ENCODE data around the gene HTT. TPM values are rescaled to one million over a fixed set of nuclear protein-coding genes. Genes with fewer than 3 reads are reported as not detected.
A peak's percentile ranks its signal among the peaks of the same experiment; 100 is the strongest.

The HTT gene
- total and polyA plus RNA-seq, 9 of the 15 experiments (the other 6 are each of a cell fraction or from before 2014, with no cell fraction given) = 0.66 to 31.6 (median 14.7) TPM

- TF ChIP-seq TFAP4 (CRISPR knock-in tag; IDR thresholded peaks at IDR 0.05; ENCODE audit: borderline replicate concordance) (peak; percentile 72), SETDB1 (IDR thresholded peaks at IDR 0.05; ENCODE audit: low read length) (no peak), TBP (optimal IDR thresholded peaks at IDR 0.05; ENCODE audit: low read depth, low read length) (no peak), ZNF699 (CRISPR knock-in tag; IDR thresholded peaks at IDR 0.05; ENCODE audit: insufficient replicate concordance) (no peak), DEAF1 (CRISPR knock-in tag; IDR thresholded peaks at IDR 0.05) (no peak), REST (IDR thresholded peaks at IDR 0.05; ENCODE audit: borderline replicate concordance) (peak; percentile 21; the same call in 1 of the 2 replicates), REST (CRISPR knock-in tag; IDR thresholded peaks at IDR 0.05; ENCODE audit: low read depth) (no peak), PHB (CRISPR knock-in tag; IDR thresholded peaks at IDR 0.05) (no peak), SLC30A9 (CRISPR knock-in tag; IDR thresholded peaks at IDR 0.05) (no peak), SP1 (CRISPR knock-in tag; IDR thresholded peaks at IDR 0.05) (0 out of 2 replicates have a peak, but pooled peaks have one; percentile 17), ZNF766 (CRISPR knock-in tag; conservative IDR thresholded peaks at IDR 0.05) (peak; percentile 76; the same call in 1 of the 2 replicates), GMEB1 (CRISPR knock-in tag; IDR thresholded peaks at IDR 0.05) (no peak), PHF8 (IDR thresholded peaks at IDR 0.05; ENCODE audit: borderline replicate concordance, low read length) (no peak), FOXO4 (CRISPR knock-in tag; IDR thresholded peaks at IDR 0.05) (no peak), C11orf30 (IDR thresholded peaks at IDR 0.05; ENCODE audit: low read depth) (no peak)
Measured at GRCh38 chr4:3079694-3080123, 5.2 kb downstream of the HTT start (continued).
